Upper lobe of right lung (tissue), 1 donor: ENCODE measurements around the gene ASTN1. TPM values are rescaled to one million over a fixed set of nuclear protein-coding genes. Genes with fewer than 3 reads are reported as not detected.
"Not testable (repeated sequence)": the region's sequence is repeated elsewhere in the genome, so short reads cannot be mapped to it uniquely, and the experiment has no call there.

ENCODE experiments used
- ATAC-seq: fragments of 200-7000 bp; cut with Tn5 transposase; one replicate; pipeline ENCODE4 v1.9.1; 2020; ENCODE audit warnings: mild to moderate bottlenecking, moderate library complexity
- DNase-seq: peaks from one replicate; pipeline ENCODE4 v3.0.0-alpha.2; 2020
- H3K27ac ChIP-seq: fragments of 200-600 bp; one replicate; pipeline ENCODE4 v1.8.0; 2022
- H3K27me3 ChIP-seq: fragments of 200-600 bp; one replicate; pipeline ENCODE4 v1.8.0; 2022; ENCODE audit warnings: mild to moderate bottlenecking
- H3K36me3 ChIP-seq: fragments of 200-600 bp; one replicate; pipeline ENCODE4 v1.8.0; 2022
- H3K4me1 ChIP-seq: fragments of 200-600 bp; one replicate; pipeline ENCODE4 v1.8.0; 2022
- H3K4me3 ChIP-seq: fragments of 200-600 bp; one replicate; pipeline ENCODE4 v1.8.0; 2022; ENCODE audit warnings: mild to moderate bottlenecking
- H3K9me3 ChIP-seq: fragments of 200-600 bp; one replicate; pipeline ENCODE4 v1.8.0; 2022
- CTCF ChIP-seq: fragments of 200-600 bp; IDR thresholded peaks from one replicate; pipeline ENCODE4 v1.8.0; 2022; ENCODE audit warnings: antibody characterized with exemption
- intact Hi-C: fragments of 100-400 bp; cut with DNase I; formaldehyde crosslinking; loops from one replicate; pipeline ENCODE4 v1.11.0; 2022
- total RNA-seq: library from RNA; stranded (reverse); fragmentation: NEBNext Ultra II Directional; extraction: Animal tissue kit (Norgen Biotek cat#: 25700); gene quantifications from one replicate; pipeline ENCODE4 v1.2.1, GENCODE V29; 2021
- donor health status: DM: no; HTN: yes; CAD: no; lungs with severe emphysema.

Gene ASTN1
- total RNA-seq, 1 donor from 2014 or later = 0.20 TPM

- H3K4me1 ChIP-seq = no peaks in the 10 kb centered on the region
- no peaks in the 10 kb centered on the region for H3K36me3 ChIP-seq
- H3K27ac ChIP-seq = no peak overlapping the region
- no peaks in the 10 kb centered on the region for H3K27me3 ChIP-seq
- H3K4me3 ChIP-seq = no peak overlapping the region
- DNase-seq (no peak), ATAC-seq (no peak)
- intact Hi-C loops = no loop called here
- TF ChIP-seq CTCF = no peak
- H3K9me3 ChIP-seq = no peaks in the 10 kb centered on the region
Observed at GRCh38 chr1:177082855-177083693, 81.4 kb downstream of the ASTN1 start.

GRCh38 chr1:177080564-177080963 lies 83.9 kb downstream of the ASTN1 start:
- H3K36me3 ChIP-seq = no peaks in the 10 kb centered on the region
- intact Hi-C loops = no loop called here
- no peaks in the 10 kb centered on the region for H3K9me3 ChIP-seq
- ATAC-seq = no peak
- DNase-seq = no peak
- H3K4me3 ChIP-seq = no peak overlapping the region
- H3K4me1 ChIP-seq = no peaks in the 10 kb centered on the region
- H3K27me3 ChIP-seq = no peaks in the 10 kb centered on the region
- no peak for TF ChIP-seq CTCF
- no peak overlapping the region for H3K27ac ChIP-seq

GRCh38 chr1:177077734-177078499 lies 86.6 kb downstream of the ASTN1 start:
- Histone ChIP-seq H3K36me3 (no peaks in the 10 kb centered on the region), H3K27ac (no peak overlapping the region), H3K4me3 (no peak overlapping the region), H3K9me3 (no peaks in the 10 kb centered on the region), H3K4me1 (no peaks in the 10 kb centered on the region), H3K27me3 (no peaks in the 10 kb centered on the region)
- intact Hi-C loops = no loop called here
- ATAC-seq = no peak
- no peak for DNase-seq
- no peak for TF ChIP-seq CTCF

DNA sequence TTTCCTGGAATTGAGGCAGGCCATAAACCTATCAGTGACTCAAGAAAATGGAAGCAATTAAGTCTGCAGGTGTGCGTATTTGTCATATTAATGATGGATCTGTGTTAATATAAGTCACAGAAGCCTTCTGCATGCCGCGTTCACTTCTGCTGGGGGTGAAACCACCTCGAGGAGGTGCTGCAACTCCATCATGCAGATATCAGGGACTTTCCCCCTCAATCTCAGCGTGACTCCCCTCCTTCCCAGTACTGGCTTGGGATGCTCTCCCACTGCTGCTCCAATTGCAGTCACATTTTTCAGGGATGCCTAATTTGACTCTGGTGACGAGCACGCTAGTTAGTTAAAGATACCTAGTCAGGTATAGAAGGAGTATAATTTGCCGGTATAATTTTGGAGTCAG lies 87.5 kb downstream of the ASTN1 start:
- DNase-seq (no peak), ATAC-seq (no peak)
- H3K36me3 ChIP-seq = no peaks in the 10 kb centered on the region
- H3K4me1 ChIP-seq = no peaks in the 10 kb centered on the region
- H3K27ac ChIP-seq = no peak overlapping the region
- intact Hi-C loops = no loop called here
- H3K27me3 ChIP-seq = no peaks in the 10 kb centered on the region
- H3K9me3 ChIP-seq = no peaks in the 10 kb centered on the region
- no peak for TF ChIP-seq CTCF
- H3K4me3 ChIP-seq = no peak overlapping the region

DNA sequence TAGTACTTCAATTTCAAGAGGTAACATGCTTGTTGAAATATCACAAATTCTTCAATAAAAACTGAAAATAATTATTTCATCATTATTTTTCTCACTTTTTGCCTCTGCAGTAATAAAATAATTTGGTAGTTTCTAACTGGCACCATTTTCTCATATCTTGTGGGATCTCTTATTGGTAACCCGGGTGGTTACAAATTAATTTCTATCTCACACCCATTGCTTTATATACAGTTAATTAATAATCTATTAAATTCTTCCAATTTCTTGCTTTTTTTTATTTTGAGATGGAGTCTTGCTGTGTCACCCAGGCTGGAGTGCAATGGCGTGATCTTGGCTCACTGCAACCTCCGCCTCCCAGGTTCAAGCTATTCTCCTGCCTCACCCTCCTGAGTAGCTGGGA lies 89.7 kb downstream of the ASTN1 start:
- H3K27ac ChIP-seq, ATAC-seq, H3K4me3 ChIP-seq, H3K36me3 ChIP-seq, H3K4me1 ChIP-seq, H3K9me3 ChIP-seq, intact Hi-C loops, DNase-seq, H3K27me3 ChIP-seq: not testable (repeated sequence)

- Histone ChIP-seq H3K4me3 (no peak overlapping the region), H3K9me3 (no peaks in the 10 kb centered on the region), H3K27ac (no peak overlapping the region), H3K4me1 (no peaks in the 10 kb centered on the region), H3K27me3 (no peaks in the 10 kb centered on the region), H3K36me3 (no peaks in the 10 kb centered on the region)
- ATAC-seq (no peak), DNase-seq (no peak)
- TF ChIP-seq CTCF = no peak
- intact Hi-C loops = no loop called here
Observed at GRCh38 chr1:177069490-177069889, 95.0 kb downstream of the ASTN1 start.
